WTC11 (cell line): Measurements from ENCODE around the gene MGMT.

ENCODE experiments used
- FOXK1 ChIP-seq: sonication (generic); formaldehyde crosslinking; IDR thresholded peaks from 2 replicates; pipeline ENCODE4 v1.8.0; 2022; ENCODE audit warnings: mild to moderate bottlenecking, moderate library complexity, missing genetic modification reagents
- GABPB1 ChIP-seq: sonication (generic); formaldehyde crosslinking; IDR thresholded peaks from 2 replicates; pipeline ENCODE4 v1.8.1; 2023; ENCODE audit warnings: mild to moderate bottlenecking, missing genetic modification reagents
- TF ChIP-seq, protein P1 (sequence below): fragments of 200-600 bp; IDR thresholded peaks from 2 replicates; pipeline ENCODE4 v1.8.0; 2022; ENCODE audit warnings: antibody characterized with exemption
- TF ChIP-seq, protein P2 (sequence below): sonication (generic); formaldehyde crosslinking; conservative IDR thresholded peaks from 2 replicates; pipeline ENCODE4 v1.8.1; 2022; ENCODE audit warnings: mild to moderate bottlenecking, missing genetic modification reagents
- TF ChIP-seq, protein P3 (sequence below): sonication (generic); formaldehyde crosslinking; IDR thresholded peaks from 2 replicates; pipeline ENCODE4 v1.8.1; 2023; ENCODE audit warnings: mild to moderate bottlenecking, moderate library complexity, missing genetic modification reagents
- TF ChIP-seq, protein P4 (sequence below): sonication (generic); formaldehyde crosslinking; IDR thresholded peaks from 2 replicates; pipeline ENCODE4 v1.8.1; 2023; ENCODE audit warnings: mild to moderate bottlenecking, missing genetic modification reagents, borderline replicate concordance

DNA sequence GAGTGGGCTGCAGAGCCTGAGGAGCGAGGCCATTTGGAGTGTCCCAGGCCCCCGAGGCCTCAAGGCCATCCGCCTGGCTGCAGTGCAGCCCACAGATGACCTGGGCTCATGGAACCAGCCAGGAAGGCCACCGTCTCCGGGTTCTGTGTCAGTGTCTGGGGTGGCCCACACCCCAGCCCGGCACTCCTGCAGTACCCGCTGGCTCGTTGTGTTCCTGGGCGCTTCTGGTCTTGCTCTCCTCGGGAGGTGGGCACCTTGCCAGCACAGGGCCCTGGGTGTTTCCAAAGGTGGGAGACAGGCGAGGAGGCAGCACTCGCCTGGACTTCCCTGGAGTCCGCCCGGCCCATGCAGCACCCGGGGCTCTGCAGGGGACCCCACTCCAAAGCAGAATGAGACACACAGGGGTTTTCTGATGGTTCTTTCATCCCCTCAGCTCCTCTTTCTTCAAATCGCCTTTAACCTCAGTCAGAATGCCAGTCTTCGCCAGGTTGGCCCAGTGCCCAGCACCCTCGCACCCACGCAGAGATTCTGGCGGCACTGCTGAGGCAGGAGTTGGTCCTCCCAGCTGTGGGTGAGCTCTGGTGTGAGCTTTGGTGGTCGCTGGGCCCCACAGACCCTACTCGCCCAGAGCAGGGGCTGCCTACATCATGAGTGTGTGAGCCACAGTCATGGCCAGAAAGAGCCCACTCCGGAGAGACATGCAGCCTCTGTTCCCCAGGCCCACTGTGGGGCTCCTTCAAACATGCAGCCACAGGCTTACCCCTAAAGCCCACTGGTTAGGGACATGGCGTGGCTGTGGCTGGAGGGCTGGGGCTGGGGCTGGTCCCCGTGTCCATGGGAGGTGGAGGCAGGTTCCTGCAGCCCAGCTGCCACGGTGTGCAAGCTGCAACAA, 341.3 kb downstream of the MGMT start:
- TF ChIP-seq, protein P1, sequence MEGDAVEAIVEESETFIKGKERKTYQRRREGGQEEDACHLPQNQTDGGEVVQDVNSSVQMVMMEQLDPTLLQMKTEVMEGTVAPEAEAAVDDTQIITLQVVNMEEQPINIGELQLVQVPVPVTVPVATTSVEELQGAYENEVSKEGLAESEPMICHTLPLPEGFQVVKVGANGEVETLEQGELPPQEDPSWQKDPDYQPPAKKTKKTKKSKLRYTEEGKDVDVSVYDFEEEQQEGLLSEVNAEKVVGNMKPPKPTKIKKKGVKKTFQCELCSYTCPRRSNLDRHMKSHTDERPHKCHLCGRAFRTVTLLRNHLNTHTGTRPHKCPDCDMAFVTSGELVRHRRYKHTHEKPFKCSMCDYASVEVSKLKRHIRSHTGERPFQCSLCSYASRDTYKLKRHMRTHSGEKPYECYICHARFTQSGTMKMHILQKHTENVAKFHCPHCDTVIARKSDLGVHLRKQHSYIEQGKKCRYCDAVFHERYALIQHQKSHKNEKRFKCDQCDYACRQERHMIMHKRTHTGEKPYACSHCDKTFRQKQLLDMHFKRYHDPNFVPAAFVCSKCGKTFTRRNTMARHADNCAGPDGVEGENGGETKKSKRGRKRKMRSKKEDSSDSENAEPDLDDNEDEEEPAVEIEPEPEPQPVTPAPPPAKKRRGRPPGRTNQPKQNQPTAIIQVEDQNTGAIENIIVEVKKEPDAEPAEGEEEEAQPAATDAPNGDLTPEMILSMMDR, result no peak
- TF ChIP-seq, protein P2, sequence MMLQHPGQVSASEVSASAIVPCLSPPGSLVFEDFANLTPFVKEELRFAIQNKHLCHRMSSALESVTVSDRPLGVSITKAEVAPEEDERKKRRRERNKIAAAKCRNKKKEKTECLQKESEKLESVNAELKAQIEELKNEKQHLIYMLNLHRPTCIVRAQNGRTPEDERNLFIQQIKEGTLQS (CRISPR knock-in tag), result no peak
- TF ChIP-seq, protein P3, sequence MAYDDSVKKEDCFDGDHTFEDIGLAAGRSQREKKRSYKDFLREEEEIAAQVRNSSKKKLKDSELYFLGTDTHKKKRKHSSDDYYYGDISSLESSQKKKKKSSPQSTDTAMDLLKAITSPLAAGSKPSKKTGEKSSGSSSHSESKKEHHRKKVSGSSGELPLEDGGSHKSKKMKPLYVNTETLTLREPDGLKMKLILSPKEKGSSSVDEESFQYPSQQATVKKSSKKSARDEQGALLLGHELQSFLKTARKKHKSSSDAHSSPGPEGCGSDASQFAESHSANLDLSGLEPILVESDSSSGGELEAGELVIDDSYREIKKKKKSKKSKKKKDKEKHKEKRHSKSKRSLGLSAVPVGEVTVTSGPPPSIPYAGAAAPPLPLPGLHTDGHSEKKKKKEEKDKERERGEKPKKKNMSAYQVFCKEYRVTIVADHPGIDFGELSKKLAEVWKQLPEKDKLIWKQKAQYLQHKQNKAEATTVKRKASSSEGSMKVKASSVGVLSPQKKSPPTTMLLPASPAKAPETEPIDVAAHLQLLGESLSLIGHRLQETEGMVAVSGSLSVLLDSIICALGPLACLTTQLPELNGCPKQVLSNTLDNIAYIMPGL, result no peak
- TF ChIP-seq FOXK1 (CRISPR knock-in tag), result no peak
- TF ChIP-seq, protein P4, sequence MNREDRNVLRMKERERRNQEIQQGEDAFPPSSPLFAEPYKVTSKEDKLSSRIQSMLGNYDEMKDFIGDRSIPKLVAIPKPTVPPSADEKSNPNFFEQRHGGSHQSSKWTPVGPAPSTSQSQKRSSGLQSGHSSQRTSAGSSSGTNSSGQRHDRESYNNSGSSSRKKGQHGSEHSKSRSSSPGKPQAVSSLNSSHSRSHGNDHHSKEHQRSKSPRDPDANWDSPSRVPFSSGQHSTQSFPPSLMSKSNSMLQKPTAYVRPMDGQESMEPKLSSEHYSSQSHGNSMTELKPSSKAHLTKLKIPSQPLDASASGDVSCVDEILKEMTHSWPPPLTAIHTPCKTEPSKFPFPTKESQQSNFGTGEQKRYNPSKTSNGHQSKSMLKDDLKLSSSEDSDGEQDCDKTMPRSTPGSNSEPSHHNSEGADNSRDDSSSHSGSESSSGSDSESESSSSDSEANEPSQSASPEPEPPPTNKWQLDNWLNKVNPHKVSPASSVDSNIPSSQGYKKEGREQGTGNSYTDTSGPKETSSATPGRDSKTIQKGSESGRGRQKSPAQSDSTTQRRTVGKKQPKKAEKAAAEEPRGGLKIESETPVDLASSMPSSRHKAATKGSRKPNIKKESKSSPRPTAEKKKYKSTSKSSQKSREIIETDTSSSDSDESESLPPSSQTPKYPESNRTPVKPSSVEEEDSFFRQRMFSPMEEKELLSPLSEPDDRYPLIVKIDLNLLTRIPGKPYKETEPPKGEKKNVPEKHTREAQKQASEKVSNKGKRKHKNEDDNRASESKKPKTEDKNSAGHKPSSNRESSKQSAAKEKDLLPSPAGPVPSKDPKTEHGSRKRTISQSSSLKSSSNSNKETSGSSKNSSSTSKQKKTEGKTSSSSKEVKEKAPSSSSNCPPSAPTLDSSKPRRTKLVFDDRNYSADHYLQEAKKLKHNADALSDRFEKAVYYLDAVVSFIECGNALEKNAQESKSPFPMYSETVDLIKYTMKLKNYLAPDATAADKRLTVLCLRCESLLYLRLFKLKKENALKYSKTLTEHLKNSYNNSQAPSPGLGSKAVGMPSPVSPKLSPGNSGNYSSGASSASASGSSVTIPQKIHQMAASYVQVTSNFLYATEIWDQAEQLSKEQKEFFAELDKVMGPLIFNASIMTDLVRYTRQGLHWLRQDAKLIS (CRISPR knock-in tag), result no peak
- TF ChIP-seq GABPB1 (CRISPR knock-in tag), result no peak
